ENCODE results near the gene GRIK3.

GRIK3 gene

DNA sequence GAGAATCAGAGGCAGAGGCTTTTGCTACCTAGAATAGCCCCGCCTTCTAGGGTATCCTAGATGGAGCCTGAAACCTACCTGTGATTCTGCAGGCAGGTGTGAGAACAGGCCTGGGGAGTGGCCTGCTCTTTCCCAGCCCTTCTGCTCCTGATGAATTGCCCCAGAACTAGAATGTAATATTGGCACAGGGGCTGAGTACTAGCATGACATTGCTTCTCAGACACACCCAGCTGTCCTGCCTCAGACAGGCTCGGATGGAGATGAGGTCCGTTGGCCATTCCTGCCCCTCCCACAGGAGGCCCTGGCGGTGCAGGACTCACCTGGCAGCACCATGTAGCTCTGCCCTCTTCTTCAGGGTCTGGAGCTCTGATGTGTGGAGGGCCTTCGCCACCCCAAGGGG lies 237.6 kb downstream of the GRIK3 start:
- no peak overlapping the region for H2BK5ac ChIP-seq (ENCODE audit: low read depth, low read length, poor library complexity)
- H3K18ac ChIP-seq (ENCODE audit: low read length): no peak overlapping the region
- no peak overlapping the region for H3K23ac ChIP-seq (ENCODE audit: low read length)
- H4K91ac ChIP-seq (ENCODE audit: low read depth, low read length): no peak overlapping the region
- no peak overlapping the region for H2AFZ ChIP-seq (ENCODE audit: insufficient read depth, low read length, poor library complexity)
- no peak overlapping the region for H3K4ac ChIP-seq (ENCODE audit: low read depth, low read length)
- peak in 1 of 2 donors; percentile 23 for DNase-seq
- H3K36me3 ChIP-seq (ENCODE audit: control insufficient read depth in 1 of 2, insufficient read depth in 2 of 2, low read length in 2 of 2): no peaks in the 10 kb centered on the region
- no peak overlapping the region for H2BK12ac ChIP-seq (ENCODE audit: low read length)
- H2BK120ac ChIP-seq (ENCODE audit: insufficient read depth, low read length, poor library complexity): no peak overlapping the region
- no peak overlapping the region for H4K12ac ChIP-seq (ENCODE audit: low read depth, low read length)
- no peaks in the 10 kb centered on the region for H3K4me1 ChIP-seq (ENCODE audit: control insufficient read depth in 1 of 2, insufficient read depth in 2 of 2, low read length in 2 of 2)
- no peak overlapping the region for H2AK5ac ChIP-seq (ENCODE audit: low read length)
- H3K9me3 ChIP-seq (ENCODE audit: insufficient read depth, low read depth, low read length): peaks cover 7% of the 10 kb centered on the region
- no peak overlapping the region for H3K4me3 ChIP-seq (ENCODE audit: low read depth, low read length)
- no peaks in the 10 kb centered on the region for H3K27me3 ChIP-seq (ENCODE audit: insufficient read depth, low read length)
- H3K9ac ChIP-seq (ENCODE audit: low read length): no peak overlapping the region
- no peak overlapping the region for H4K8ac ChIP-seq (ENCODE audit: low read depth, low read length)
- H3K79me1 ChIP-seq (ENCODE audit: low read length): no peaks in the 10 kb centered on the region
- H3K27ac ChIP-seq (ENCODE audit: low read depth, low read length): no peak overlapping the region
- H3K79me2 ChIP-seq (ENCODE audit: control insufficient read depth, insufficient read depth, low read length, poor library complexity): no peaks in the 10 kb centered on the region
- H3K4me2 ChIP-seq (ENCODE audit: low read length): no peak overlapping the region
- no CpG with 5 or more reads among the region's 5 CpGs for WGBS (ENCODE audit: extremely low coverage, insufficient coverage, insufficient read length)
- H3K14ac ChIP-seq (ENCODE audit: low read length): no peak overlapping the region

DNA sequence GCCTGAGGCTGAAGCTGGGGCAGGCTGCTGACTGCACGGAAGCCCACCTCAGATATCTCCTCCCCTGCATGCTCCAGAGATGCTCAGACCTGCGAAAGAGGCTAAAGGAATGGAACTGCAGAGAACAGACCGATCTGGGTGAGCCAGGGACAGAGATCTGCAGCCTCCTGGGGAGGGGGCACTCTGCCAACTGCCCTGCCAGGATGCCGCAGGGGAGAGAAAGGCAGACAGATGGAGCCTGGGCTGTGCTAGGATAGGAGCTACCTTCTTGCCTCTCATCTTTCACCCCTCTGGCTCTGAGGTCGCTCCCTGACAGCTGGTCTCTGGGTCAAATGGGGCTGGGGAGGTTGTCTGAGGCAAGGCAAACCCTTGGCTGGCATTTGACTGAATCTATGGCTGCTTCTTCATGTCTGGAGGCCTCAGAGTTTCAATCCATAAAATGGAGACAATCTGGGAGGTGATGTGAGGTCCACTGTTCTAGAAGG lies 238.2 kb downstream of the GRIK3 start:
- no peak overlapping the region for H2AFZ ChIP-seq (ENCODE audit: insufficient read depth, low read length, poor library complexity)
- H4K8ac ChIP-seq (ENCODE audit: low read depth, low read length): no peak overlapping the region
- H3K4ac ChIP-seq (ENCODE audit: low read depth, low read length): no peak overlapping the region
- no peak overlapping the region for H2AK5ac ChIP-seq (ENCODE audit: low read length)
- H3K79me2 ChIP-seq (ENCODE audit: control insufficient read depth, insufficient read depth, low read length, poor library complexity): no peaks in the 10 kb centered on the region
- no peak for DNase-seq
- H3K79me1 ChIP-seq (ENCODE audit: low read length): no peaks in the 10 kb centered on the region
- no peak overlapping the region for H3K4me2 ChIP-seq (ENCODE audit: low read length)
- no peaks in the 10 kb centered on the region for H3K36me3 ChIP-seq (ENCODE audit: control insufficient read depth in 1 of 2, insufficient read depth in 2 of 2, low read length in 2 of 2)
- no peak overlapping the region for H4K91ac ChIP-seq (ENCODE audit: low read depth, low read length)
- no peak overlapping the region for H3K9ac ChIP-seq (ENCODE audit: low read length)
- no peaks in the 10 kb centered on the region for H3K4me1 ChIP-seq (ENCODE audit: control insufficient read depth in 1 of 2, insufficient read depth in 2 of 2, low read length in 2 of 2)
- no peak overlapping the region for H2BK120ac ChIP-seq (ENCODE audit: insufficient read depth, low read length, poor library complexity)
- no CpG with 5 or more reads among the region's 5 CpGs for WGBS (ENCODE audit: extremely low coverage, insufficient coverage, insufficient read length)
- no peak overlapping the region for H2BK12ac ChIP-seq (ENCODE audit: low read length)
- H3K18ac ChIP-seq (ENCODE audit: low read length): no peak overlapping the region
- H3K27ac ChIP-seq (ENCODE audit: low read depth, low read length): no peak overlapping the region
- no peak overlapping the region for H3K4me3 ChIP-seq (ENCODE audit: low read depth, low read length)
- no peak overlapping the region for H3K23ac ChIP-seq (ENCODE audit: low read length)
- H2BK5ac ChIP-seq (ENCODE audit: low read depth, low read length, poor library complexity): no peak overlapping the region
- H4K12ac ChIP-seq (ENCODE audit: low read depth, low read length): no peak overlapping the region
- no peaks in the 10 kb centered on the region for H3K27me3 ChIP-seq (ENCODE audit: insufficient read depth, low read length)
- peaks cover 4% of the 10 kb centered on the region for H3K9me3 ChIP-seq (ENCODE audit: insufficient read depth, low read depth, low read length)
- no peak overlapping the region for H3K14ac ChIP-seq (ENCODE audit: low read length)

DNA sequence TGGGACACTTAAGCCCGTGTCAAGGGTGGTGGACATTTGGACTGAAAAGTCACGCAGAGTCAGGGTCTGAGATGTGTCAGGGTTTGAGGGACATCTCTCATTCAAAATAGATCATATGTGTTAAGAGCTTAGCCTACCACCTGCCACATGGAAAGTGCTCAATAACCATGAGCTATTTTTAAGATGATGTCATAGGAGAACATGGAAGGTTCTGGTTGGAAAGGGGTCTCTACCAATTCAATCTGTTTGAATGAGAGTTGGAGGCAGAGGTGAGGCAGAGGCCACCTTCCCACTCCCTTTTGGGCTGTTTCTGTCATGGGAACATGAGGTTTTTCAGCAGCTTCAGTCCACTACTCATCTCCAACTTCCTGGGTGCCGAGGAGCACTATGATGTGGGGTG lies 239.9 kb downstream of the GRIK3 start:
- DNase-seq: no peak
- Histone ChIP-seq H2BK12ac (ENCODE audit: low read length) (no peak overlapping the region), H3K27ac (ENCODE audit: low read depth, low read length) (no peak overlapping the region), H4K91ac (ENCODE audit: low read depth, low read length) (no peak overlapping the region), H3K27me3 (ENCODE audit: insufficient read depth, low read length) (no peaks in the 10 kb centered on the region), H3K23ac (ENCODE audit: low read length) (no peak overlapping the region), H3K36me3 (ENCODE audit: control insufficient read depth in 1 of 2, insufficient read depth in 2 of 2, low read length in 2 of 2) (no peaks in the 10 kb centered on the region), H3K79me2 (ENCODE audit: control insufficient read depth, insufficient read depth, low read length, poor library complexity) (no peaks in the 10 kb centered on the region), H3K4me3 (ENCODE audit: low read depth, low read length) (no peak overlapping the region), H3K4me1 (ENCODE audit: control insufficient read depth in 1 of 2, insufficient read depth in 2 of 2, low read length in 2 of 2) (no peaks in the 10 kb centered on the region), H2AK5ac (ENCODE audit: low read length) (no peak overlapping the region), H3K79me1 (ENCODE audit: low read length) (no peaks in the 10 kb centered on the region), H3K4ac (ENCODE audit: low read depth, low read length) (no peak overlapping the region), H3K14ac (ENCODE audit: low read length) (no peak overlapping the region), H2AFZ (ENCODE audit: insufficient read depth, low read length, poor library complexity) (no peak overlapping the region), H3K4me2 (ENCODE audit: low read length) (no peak overlapping the region), H3K18ac (ENCODE audit: low read length) (no peak overlapping the region), H3K9ac (ENCODE audit: low read length) (no peak overlapping the region), H4K8ac (ENCODE audit: low read depth, low read length) (no peak overlapping the region), H4K12ac (ENCODE audit: low read depth, low read length) (no peak overlapping the region), H2BK120ac (ENCODE audit: insufficient read depth, low read length, poor library complexity) (no peak overlapping the region), H2BK5ac (ENCODE audit: low read depth, low read length, poor library complexity) (no peak overlapping the region), H3K9me3 (ENCODE audit: insufficient read depth, low read depth, low read length) (peaks cover 4% of the 10 kb centered on the region)
- whole genome bisulfite sequencing (ENCODE audit: extremely low coverage, insufficient coverage, insufficient read length): no CpG with 5 or more reads among the region's 3 CpGs

DNA sequence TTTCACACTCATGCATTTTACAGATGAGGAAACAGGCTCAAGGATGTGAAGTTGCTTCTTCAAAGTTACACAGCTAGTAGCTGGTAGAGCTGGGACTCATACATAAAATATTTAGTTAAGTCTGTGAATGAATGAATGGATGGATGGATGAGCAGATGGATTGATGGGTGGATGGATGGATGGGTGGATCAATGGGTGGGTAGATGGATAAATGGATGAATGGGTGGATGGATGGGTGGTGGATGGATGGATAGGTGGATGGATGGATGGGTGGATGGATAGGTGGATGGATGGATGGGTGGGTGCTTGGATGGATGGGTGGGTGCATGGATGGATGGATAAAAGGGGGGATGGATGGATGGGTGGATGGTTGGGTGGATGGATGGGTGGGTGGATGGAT lies 240.9 kb downstream of the GRIK3 start:
- Histone ChIP-seq H4K8ac (ENCODE audit: low read depth, low read length) (no peak overlapping the region), H2BK5ac (ENCODE audit: low read depth, low read length, poor library complexity) (no peak overlapping the region), H3K4ac (ENCODE audit: low read depth, low read length) (no peak overlapping the region), H3K27ac (ENCODE audit: low read depth, low read length) (no peak overlapping the region), H3K27me3 (ENCODE audit: insufficient read depth, low read length) (no peaks in the 10 kb centered on the region), H3K4me1 (ENCODE audit: control insufficient read depth in 1 of 2, insufficient read depth in 2 of 2, low read length in 2 of 2) (no peaks in the 10 kb centered on the region), H3K9me3 (ENCODE audit: insufficient read depth, low read depth, low read length) (peaks cover 4% of the 10 kb centered on the region), H2BK12ac (ENCODE audit: low read length) (no peak overlapping the region), H4K91ac (ENCODE audit: low read depth, low read length) (no peak overlapping the region), H4K12ac (ENCODE audit: low read depth, low read length) (no peak overlapping the region), H3K79me2 (ENCODE audit: control insufficient read depth, insufficient read depth, low read length, poor library complexity) (no peaks in the 10 kb centered on the region), H3K14ac (ENCODE audit: low read length) (no peak overlapping the region), H2AK5ac (ENCODE audit: low read length) (no peak overlapping the region), H2BK120ac (ENCODE audit: insufficient read depth, low read length, poor library complexity) (no peak overlapping the region), H3K18ac (ENCODE audit: low read length) (no peak overlapping the region), H3K4me2 (ENCODE audit: low read length) (no peak overlapping the region), H3K4me3 (ENCODE audit: low read depth, low read length) (no peak overlapping the region), H3K9ac (ENCODE audit: low read length) (no peak overlapping the region), H2AFZ (ENCODE audit: insufficient read depth, low read length, poor library complexity) (no peak overlapping the region), H3K23ac (ENCODE audit: low read length) (no peak overlapping the region), H3K79me1 (ENCODE audit: low read length) (no peaks in the 10 kb centered on the region), H3K36me3 (ENCODE audit: control insufficient read depth in 1 of 2, insufficient read depth in 2 of 2, low read length in 2 of 2) (no peaks in the 10 kb centered on the region)
- DNase-seq: no peak
